Breast epithelium (tissue), 4 donors: ENCODE results near the gene TSSC4. TPM values are rescaled to one million over a fixed set of nuclear protein-coding genes. Genes with fewer than 3 reads are reported as not detected.

Experiments used
- DNase-seq, 2 donors: peaks; one replicate each; pipeline ENCODE4 v3.0.0-alpha.2; 2019; ENCODE audit warnings: low spot score in 2 of 2
- H3K27ac ChIP-seq, 2 donors: fragments of 200-600 bp; sonication (generic) in 1 of 2; one replicate each; pipeline ENCODE4 v1.5.1; 2016 to 2019; ENCODE audit warnings: mild to moderate bottlenecking in 1 of 2
- H3K27me3 ChIP-seq, 2 donors: fragments of 200-600 bp; sonication (generic) in 1 of 2; one replicate each; pipeline versions ENCODE4 v1.5.1 to v1.6.0; 2017 to 2019; ENCODE audit warnings: control low read depth in 1 of 2, mild to moderate bottlenecking in 1 of 2
- H3K36me3 ChIP-seq: fragments of 200-600 bp; one replicate; pipeline ENCODE4 v1.5.1; 2019
- H3K4me1 ChIP-seq, 2 donors: fragments of 200-600 bp; sonication (generic); one replicate each; pipeline ENCODE4 v1.5.1; 2016 to 2019; ENCODE audit warnings: control low read depth in 1 of 2
- H3K4me3 ChIP-seq, 3 donors: fragments of 200-600 bp; sonication (generic); 1 replicate in 2 of 3; 2 replicates in 1 of 3; pipeline ENCODE4 v1.5.1; 2016 to 2019; ENCODE audit warnings: mild to moderate bottlenecking in 3 of 3, moderate library complexity in 2 of 3
- H3K9me3 ChIP-seq, 2 donors: fragments of 200-600 bp; sonication (generic) in 1 of 2; one replicate each; pipeline ENCODE4 v1.5.1; 2016 to 2019; ENCODE audit warnings: control low read depth in 1 of 2
- CTCF ChIP-seq, 3 donors: fragments of 450-650 bp; IDR thresholded peaks; one replicate each; pipeline ENCODE4 v1.5.1; 2016 to 2017; ENCODE audit warnings: antibody characterized with exemption in 3 of 3, mild to moderate bottlenecking in 3 of 3, moderate library complexity in 3 of 3
- POLR2A ChIP-seq: fragments of 450-650 bp; IDR thresholded peaks from one replicate; pipeline ENCODE4 v1.6.1; 2016; ENCODE audit warnings: antibody characterized with exemption, mild to moderate bottlenecking, moderate library complexity
- POLR2AphosphoS5 ChIP-seq, 3 donors: sonication (generic); formaldehyde crosslinking; IDR thresholded peaks; one replicate each; pipeline ENCODE4 v1.6.1; 2017; ENCODE audit warnings: antibody characterized with exemption in 3 of 3
- intact Hi-C: fragments of 100-400 bp; cut with DNase I; formaldehyde crosslinking; loops from one replicate; pipeline ENCODE4 v1.15.1; 2023; ENCODE audit warnings: low total_unique reads
- total RNA-seq, 3 donors: library from RNA; depleted of rRNA; stranded (reverse); fragments of >200 nt; gene quantifications; one replicate each; pipeline ENCODE4 v1.1.0, GENCODE V29; 2016

The TSSC4 gene
- total RNA-seq, 3 donors from 2014 or later = 36.8 to 44.9 (median 37.2) TPM

- Histone ChIP-seq H3K36me3 (peaks cover 5% of the 10 kb centered on the region), H3K4me3 (no peak overlapping the region), H3K27ac (no peak overlapping the region), H3K4me1 (peaks cover 6 to 7% of the 10 kb centered on the region in 2 donors), H3K9me3 (no peaks in the 10 kb centered on the region), H3K27me3 (no peaks in the 10 kb centered on the region)
- no peak for DNase-seq
- TF ChIP-seq POLR2AphosphoS5 (IDR thresholded peaks at IDR 0.05) (no peak), CTCF (IDR thresholded peaks at IDR 0.05) (no peak), POLR2A (no peak)
- intact Hi-C loops = no loop called here
Observed at GRCh38 chr11:2404735-2405196, 4.2 kb downstream of the TSSC4 start.

GRCh38 chr11:2406451-2406850 is 5.9 kb downstream of the TSSC4 start:
- Histone ChIP-seq H3K4me3 (no peak overlapping the region), H3K4me1 (peaks cover 5 to 6% of the 10 kb centered on the region in 2 donors), H3K27ac (no peak overlapping the region), H3K36me3 (peaks cover 5% of the 10 kb centered on the region), H3K27me3 (no peaks in the 10 kb centered on the region), H3K9me3 (no peaks in the 10 kb centered on the region)
- intact Hi-C loops = no loop called here
- TF ChIP-seq POLR2AphosphoS5 (IDR thresholded peaks at IDR 0.05) = no peak
- TF ChIP-seq POLR2A = no peak
- TF ChIP-seq CTCF (IDR thresholded peaks at IDR 0.05) = no peak
- DNase-seq = no peak

GRCh38 chr11:2406878-2407410 is 6.4 kb downstream of the TSSC4 start:
- TF ChIP-seq POLR2A (no peak), POLR2AphosphoS5 (IDR thresholded peaks at IDR 0.05) (no peak)
- intact Hi-C loops = no loop called here
- H3K36me3 ChIP-seq = peaks cover 5% of the 10 kb centered on the region

GRCh38 chr11:2408671-2409070 is 8.1 kb downstream of the TSSC4 start:
- no peaks in the 10 kb centered on the region for H3K4me1 ChIP-seq
- H3K27me3 ChIP-seq = no peaks in the 10 kb centered on the region
- H3K9me3 ChIP-seq = no peaks in the 10 kb centered on the region
- H3K27ac ChIP-seq = no peak overlapping the region
- TF ChIP-seq CTCF (IDR thresholded peaks at IDR 0.05) (no peak), POLR2AphosphoS5 (IDR thresholded peaks at IDR 0.05) (no peak)
- peaks cover 2% of the 10 kb centered on the region for H3K36me3 ChIP-seq
- H3K4me3 ChIP-seq = no peak overlapping the region
- no peak for DNase-seq
- intact Hi-C loops = no loop called here

More at GRCh38 chr11:2406878-2407410, 6.4 kb downstream of the TSSC4 start:
- no peaks in the 10 kb centered on the region for H3K27me3 ChIP-seq
- H3K27ac ChIP-seq = no peak overlapping the region
- DNase-seq = no peak
- peaks cover under 1 to 2% of the 10 kb centered on the region in 2 donors for H3K4me1 ChIP-seq
- H3K4me3 ChIP-seq = no peak overlapping the region
- no peaks in the 10 kb centered on the region for H3K9me3 ChIP-seq

GRCh38 chr11:2409126-2409525 is 8.6 kb downstream of the TSSC4 start:
- no peaks in the 10 kb centered on the region for H3K36me3 ChIP-seq
- H3K9me3 ChIP-seq = no peaks in the 10 kb centered on the region
- H3K4me1 ChIP-seq = no peaks in the 10 kb centered on the region
- no peak for DNase-seq
- intact Hi-C loops = no loop called here
- H3K27me3 ChIP-seq = no peaks in the 10 kb centered on the region
- TF ChIP-seq POLR2AphosphoS5 (IDR thresholded peaks at IDR 0.05) (no peak), POLR2A (no peak), CTCF (IDR thresholded peaks at IDR 0.05) (no peak)
- H3K27ac ChIP-seq = peak overlapping the region in 1 of 2 donors; percentile 12
- H3K4me3 ChIP-seq = no peak overlapping the region
